ENCODE data around the gene CACNB1.

DNA sequence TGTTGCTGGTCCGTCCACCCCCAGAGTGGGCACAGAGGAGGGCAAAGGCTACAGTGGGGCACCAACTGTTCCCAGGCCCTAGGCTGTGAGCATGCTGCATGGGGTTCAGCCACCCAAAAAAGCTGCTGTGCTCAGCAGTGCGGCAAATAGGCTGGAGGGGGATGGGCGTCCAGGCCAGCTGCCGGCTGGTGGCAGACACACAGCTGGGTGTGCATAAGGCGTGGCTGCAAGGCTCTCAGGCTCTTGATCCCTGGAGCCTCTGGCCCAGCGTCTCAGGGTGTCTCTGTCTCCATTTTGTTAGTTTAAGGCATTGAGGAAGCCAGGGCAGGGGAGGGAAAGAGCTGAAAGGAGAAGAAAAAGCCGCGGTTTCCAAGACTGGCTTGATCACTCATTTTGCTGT, 11.4 kb upstream of the CACNB1 start:
- TF ChIP-seq EZH2phosphoT487 (IDR thresholded peaks at IDR 0.05; ENCODE audit: insufficient read depth, low read depth) (no peak), EZH2 (IDR thresholded peaks at IDR 0.05; ENCODE audit: insufficient read depth, poor library complexity, severe bottlenecking) (no peak)
